GM12892 (cell line): ENCODE results near the gene TRAF3IP3.

Source experiments
- DNase-seq: peaks from one replicate; pipeline ENCODE4 v3.0.0; 2011; ENCODE audit not compliant: insufficient read length
- FAIRE-seq: peaks from 2 replicates; lab custom pipeline; 2011; peaks lifted over from hg19 to GRCh38; lab: Jason Lieb, UNC
- POLR2A ChIP-seq: IDR thresholded peaks from 2 replicates; pipeline ENCODE4 v1.6.1; 2011; ENCODE audit warnings: low read depth, low read length, control low read depth
- POLR2AphosphoS5 ChIP-seq: IDR thresholded peaks from 2 replicates; pipeline ENCODE4 v1.6.1; 2011; ENCODE audit warnings: low read depth, low read length, control low read depth
- TAF1 ChIP-seq: IDR thresholded peaks from 2 replicates; pipeline ENCODE4 v1.6.1; 2011; ENCODE audit warnings: low read depth, mild to moderate bottlenecking, control low read depth, low read length, borderline replicate concordance

The TRAF3IP3 gene

DNA sequence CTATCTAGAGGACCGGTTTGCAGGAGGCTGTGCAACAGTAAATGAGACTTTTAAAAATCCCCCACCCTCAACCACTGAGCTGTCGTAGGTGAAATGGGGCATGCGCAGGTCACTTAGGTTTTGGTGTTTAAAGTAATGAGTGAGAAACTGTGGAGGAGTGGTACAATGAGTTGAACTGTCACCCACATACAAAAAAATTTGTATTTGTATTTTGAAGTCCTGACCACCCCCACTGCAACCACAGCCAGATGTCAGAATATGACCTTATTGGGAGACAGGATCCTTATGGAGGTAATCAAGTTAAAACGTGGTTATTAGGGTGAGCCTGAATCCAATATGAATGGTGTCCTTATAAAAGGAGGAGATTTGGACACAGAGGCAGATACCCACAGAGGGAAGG, 51.7 kb downstream of the TRAF3IP3 start:
- no peak for FAIRE-seq

DNA sequence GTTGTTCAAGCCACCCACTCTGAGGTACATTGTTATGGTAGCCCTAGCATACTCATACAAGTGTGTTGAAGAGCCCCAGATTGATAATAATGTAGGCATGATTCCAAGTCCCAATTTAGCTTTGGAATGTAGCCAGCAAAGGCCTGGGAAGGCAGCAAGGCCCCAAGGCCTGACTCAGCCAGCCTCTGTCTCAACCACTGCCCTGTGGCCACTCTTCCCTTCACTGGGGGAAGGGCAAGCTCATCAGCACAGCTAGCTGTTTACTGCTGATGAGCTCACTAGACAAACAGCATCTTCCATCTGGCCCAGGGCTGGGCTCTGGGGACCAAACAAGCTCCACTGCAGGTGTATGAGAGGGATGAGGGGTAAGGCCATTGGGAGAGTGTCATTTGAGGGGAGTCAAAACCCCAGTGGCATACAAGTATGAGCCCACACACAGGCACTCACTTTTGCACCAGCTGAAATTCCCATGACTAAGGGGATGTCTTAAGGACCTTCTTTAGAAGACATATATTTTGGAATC, 52.3 kb downstream of the TRAF3IP3 start:
- FAIRE-seq = no peak
- TF ChIP-seq TAF1 = no peak
- no peak for TF ChIP-seq POLR2A
- TF ChIP-seq POLR2AphosphoS5 = no peak
- DNase-seq = no peak

More for the DNA sequence above, 51.7 kb downstream of the TRAF3IP3 start:
- DNase-seq = no peak
- TF ChIP-seq POLR2A = no peak
- no peak for TF ChIP-seq POLR2AphosphoS5
- no peak for TF ChIP-seq TAF1

DNA sequence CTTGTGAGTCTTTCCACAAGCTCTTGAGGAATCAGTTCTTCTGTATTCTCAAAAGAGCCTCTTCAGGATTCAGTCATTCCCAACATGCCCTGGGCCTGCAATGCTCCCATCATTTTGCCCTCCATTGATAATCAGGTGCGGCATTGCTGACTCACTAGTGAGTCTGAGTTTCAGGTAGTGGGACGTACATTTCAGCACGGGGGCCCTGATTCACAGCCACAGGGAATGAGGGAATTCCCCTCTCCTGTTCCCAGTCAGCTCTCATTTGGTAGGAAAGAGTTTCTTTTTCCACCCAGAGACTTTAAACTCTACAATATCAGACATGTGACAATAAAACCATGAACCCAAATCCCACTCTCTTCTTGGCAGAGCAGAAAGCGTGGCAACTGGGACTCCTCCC, 53.8 kb downstream of the TRAF3IP3 start:
- DNase-seq = no peak
- FAIRE-seq = no peak
- no peak for TF ChIP-seq TAF1
- no peak for TF ChIP-seq POLR2A
- TF ChIP-seq POLR2AphosphoS5 = no peak

DNA sequence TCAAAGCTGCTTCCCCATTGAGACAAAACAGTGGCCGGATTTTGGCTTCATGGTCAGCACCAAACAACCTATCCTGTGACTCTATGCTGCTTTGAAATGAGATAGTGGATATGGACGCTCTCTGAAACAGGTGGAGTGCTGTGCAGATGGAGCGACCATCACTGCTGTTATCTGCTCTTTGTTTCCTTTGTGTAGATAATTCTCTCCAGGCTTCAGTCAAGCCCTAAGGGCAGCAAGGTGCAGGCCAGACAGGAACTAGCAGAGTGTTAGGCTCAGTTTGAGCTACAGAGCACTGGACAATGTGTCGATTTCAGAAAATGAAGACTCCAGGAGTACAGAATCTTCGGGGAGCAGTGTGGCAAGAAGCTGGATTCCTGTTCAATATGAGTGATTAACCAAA, 54.9 kb downstream of the TRAF3IP3 start:
- DNase-seq (no peak), FAIRE-seq (no peak)
- no peak for TF ChIP-seq POLR2AphosphoS5
- TF ChIP-seq TAF1 = no peak
- TF ChIP-seq POLR2A = no peak

DNA sequence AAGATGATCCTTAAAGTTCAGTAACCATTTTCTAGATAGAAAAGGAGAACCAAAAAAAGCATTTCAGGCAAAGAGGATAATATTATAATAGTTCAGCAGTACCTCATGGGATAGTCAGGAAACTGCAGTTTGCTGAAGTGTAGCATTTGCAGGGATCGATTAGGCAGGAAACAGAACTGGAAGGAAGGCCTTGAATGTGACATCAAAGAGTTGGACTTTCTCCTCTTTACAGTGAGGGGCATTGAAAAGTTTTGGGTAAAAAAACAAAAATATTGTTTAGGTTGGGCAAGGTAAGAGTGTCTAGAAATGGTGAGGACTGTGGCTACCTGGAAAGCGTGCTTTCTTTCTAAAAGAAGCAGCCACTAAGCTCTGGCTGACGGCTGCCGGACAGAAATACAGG, 58.0 kb downstream of the TRAF3IP3 start:
- TF ChIP-seq POLR2A (no peak), POLR2AphosphoS5 (no peak)
- DNase-seq (no peak), FAIRE-seq (no peak)

DNA sequence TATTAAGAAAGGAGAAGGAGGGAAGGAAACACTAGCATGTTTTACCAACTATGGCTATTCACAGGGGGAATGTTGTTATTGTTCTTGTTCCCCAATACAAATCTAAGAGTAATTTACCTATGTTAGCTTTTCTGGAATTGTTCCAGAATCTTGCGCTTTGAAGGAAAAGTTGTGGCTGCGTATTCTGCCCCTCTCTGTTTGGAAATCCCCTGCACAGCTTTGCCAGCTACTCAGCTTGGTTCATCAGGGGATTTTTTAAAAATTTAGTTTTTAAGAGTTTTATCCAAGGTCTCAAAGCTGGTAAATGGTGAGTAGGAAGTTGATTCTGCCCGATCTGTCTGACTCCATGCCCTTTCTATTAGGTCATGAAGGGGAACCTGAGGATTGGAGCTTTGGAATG, 59.6 kb downstream of the TRAF3IP3 start:
- no peak for DNase-seq
- FAIRE-seq = no peak
- no peak for TF ChIP-seq POLR2AphosphoS5
- TF ChIP-seq TAF1 = no peak
- TF ChIP-seq POLR2A = no peak

DNA sequence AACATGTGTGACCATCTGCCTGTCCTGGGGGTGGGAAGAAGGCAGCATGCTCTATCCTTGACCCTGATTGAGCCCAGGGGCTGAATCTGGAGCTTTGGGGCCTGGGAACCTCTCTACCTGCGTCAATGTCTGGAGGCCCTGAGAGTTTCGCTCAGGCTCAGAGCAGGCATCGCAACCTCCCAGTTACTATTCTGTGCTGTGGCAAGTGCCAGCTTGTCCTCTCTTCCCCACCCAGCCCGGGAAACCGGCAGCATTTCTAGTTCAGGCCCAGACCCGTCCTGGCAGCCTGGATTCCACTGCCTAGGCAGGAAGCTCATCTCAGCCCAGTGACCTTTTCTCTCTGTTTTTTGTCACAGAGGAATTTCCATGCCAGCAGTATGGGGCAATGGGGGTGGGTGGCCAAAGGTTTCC, 60.1 kb downstream of the TRAF3IP3 start:
- TF ChIP-seq POLR2AphosphoS5 (no peak), TAF1 (no peak), POLR2A (no peak)
- DNase-seq (no peak), FAIRE-seq (no peak)

DNA sequence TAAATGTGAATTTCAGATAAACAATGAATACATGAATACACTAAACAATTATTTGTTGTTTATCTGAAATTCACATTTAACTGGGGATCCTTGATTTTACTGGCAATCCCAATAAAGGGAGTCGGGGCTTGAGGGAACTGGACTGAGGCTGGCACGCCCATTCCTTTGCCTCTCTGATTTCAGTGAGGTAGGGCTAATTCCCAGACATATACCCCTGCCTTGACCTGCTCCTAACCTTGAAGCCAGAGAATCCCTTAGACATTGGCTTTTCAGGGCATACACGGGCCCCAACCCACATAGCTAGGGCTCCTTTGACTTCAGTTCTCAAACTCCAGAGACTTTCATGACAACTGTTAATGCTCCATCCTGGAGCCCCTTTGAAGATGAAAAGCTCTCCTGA, 61.1 kb downstream of the TRAF3IP3 start:
- TF ChIP-seq POLR2AphosphoS5 (no peak), TAF1 (no peak), POLR2A (no peak)
- DNase-seq (no peak), FAIRE-seq (no peak)

DNA sequence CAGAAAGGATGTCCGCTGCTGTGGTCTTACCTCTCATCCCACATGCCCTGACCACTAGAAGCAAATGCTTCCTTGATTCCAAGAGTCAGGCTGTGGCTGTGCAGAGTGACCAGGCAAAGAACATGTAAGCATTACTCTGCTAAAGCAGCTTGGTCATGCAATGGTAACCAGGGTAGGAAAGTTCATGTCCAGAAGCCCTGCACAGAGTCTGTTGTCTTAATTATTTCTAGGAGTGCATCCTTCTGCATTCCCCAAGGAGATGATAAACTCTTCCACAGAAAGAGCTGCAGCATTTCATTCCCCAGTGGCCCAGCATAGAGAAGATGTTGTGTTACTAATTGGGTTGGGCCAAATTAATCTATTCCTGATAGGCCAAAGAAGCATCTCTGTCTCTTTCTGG, 61.8 kb downstream of the TRAF3IP3 start:
- no peak for DNase-seq
- no peak for FAIRE-seq

DNA sequence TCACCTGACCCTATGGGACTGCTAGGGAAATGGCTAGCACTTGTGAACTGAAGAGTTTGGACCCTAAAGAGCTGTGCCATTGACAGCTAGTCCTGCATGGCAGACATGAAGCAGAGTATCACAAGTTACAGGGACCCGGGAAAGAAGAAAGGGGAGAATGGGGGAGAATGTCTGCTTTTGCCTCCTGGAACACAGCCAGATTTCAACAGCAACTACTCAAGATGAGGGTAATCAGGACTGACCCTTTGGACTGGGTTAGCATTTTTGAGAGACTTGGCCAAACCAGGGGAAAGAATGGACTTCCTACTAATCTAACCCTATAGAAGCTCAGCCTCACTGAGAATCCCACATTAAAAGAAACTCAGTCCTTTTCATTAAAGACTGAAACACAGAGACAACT, 63.2 kb downstream of the TRAF3IP3 start:
- FAIRE-seq = no peak
- no peak for TF ChIP-seq POLR2A
- no peak for TF ChIP-seq TAF1
- no peak for TF ChIP-seq POLR2AphosphoS5
- DNase-seq = no peak

More for the DNA sequence above, 61.8 kb downstream of the TRAF3IP3 start:
- TF ChIP-seq POLR2AphosphoS5 (no peak), POLR2A (no peak), TAF1 (no peak)

DNA sequence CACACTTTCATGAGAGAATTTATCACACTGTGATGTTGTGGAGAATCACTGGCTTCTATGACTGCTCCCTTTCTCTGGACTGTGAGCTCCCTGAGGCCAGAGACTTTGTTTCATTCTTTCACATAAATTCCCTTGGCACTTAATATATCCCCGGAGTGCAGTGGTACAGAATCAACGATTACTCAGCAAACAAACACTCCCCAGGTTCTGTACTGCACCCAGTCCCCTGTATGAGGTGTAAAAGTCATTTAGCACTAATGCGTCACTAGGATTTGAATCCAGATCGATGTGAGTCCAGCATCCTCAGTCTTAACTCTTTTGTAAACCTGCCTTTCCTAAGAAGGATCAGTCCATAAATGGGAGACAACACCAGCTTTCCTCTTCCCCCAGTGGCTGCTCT, 65.1 kb downstream of the TRAF3IP3 start:
- TF ChIP-seq POLR2A (no peak), TAF1 (no peak), POLR2AphosphoS5 (no peak)
- FAIRE-seq (no peak), DNase-seq (no peak)

DNA sequence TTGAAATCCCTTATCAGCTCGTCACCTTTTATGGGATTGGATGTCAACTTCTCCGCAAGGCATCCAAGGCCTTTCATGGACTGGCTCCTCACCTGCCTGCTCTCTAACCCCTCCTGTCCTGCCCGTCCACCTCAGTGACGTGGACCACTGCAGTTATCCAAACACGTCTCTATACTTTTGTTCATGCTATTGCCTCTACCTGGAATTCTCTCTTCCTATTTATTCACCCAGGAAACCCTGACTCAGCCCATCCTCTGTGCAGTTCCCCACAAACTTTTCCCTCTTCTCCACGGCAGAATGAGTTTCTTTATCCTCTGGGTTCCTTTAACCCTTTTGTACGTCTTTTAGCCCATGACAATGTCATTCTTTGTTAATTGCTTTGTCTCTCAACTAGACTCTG, 66.9 kb downstream of the TRAF3IP3 start:
- TF ChIP-seq POLR2AphosphoS5 = no peak
- TF ChIP-seq TAF1 = no peak
- TF ChIP-seq POLR2A = no peak
- DNase-seq (no peak), FAIRE-seq (no peak)
